IMR-90 (cell line): Measurements from ENCODE around the gene NCAPG2. TPM values are rescaled to one million over a fixed set of nuclear protein-coding genes. Genes with fewer than 3 reads are reported as not detected.

ENCODE experiments used
- ATAC-seq: fragments of 200-7000 bp; cut with Tn5 transposase; 2 replicates; pipeline ENCODE4 v1.9.1; 2020; ENCODE audit warnings: low read depth, mild to moderate bottlenecking, moderate library complexity
- BruUV-seq: library from RNA; stranded (reverse); fragments of 400-500 nt; replicated peaks from 2 replicates; lab custom pipeline; 2021; lab: Mats Ljungman, UMichigan
- CTCF ChIA-PET: fragments of 300-600 bp; formaldehyde crosslinking; extraction: SDS; loops from one replicate; lab custom pipeline; 2021; ENCODE audit warnings: antibody characterized with exemption; lab: Yijun Ruan, JAX
- POLR2A ChIA-PET: fragments of 300-600 bp; sonication (Branson Sonifier 250); formaldehyde crosslinking; loops from one replicate; lab custom pipeline; 2022; ENCODE audit warnings: antibody characterized with exemption; ENCODE audit not compliant: unreplicated experiment; lab: Charles Lee
- DNase-seq: peaks from one replicate; pipeline ENCODE4 v3.0.0; 2013
- H2AFZ ChIP-seq: replicated peaks from 2 replicates; pipeline ENCODE3; 2013; ENCODE audit warnings: low read length, mild to moderate bottlenecking; ENCODE audit not compliant: poor library complexity
- H2AK5ac ChIP-seq: 2 replicates; pipeline ENCODE4 v1.6.1; 2013; ENCODE audit warnings: low read depth, low read length, inconsistent platforms
- H2AK9ac ChIP-seq: replicated peaks from 2 replicates; pipeline ENCODE3; 2013; ENCODE audit warnings: mild to moderate bottlenecking, low read depth, low read length, moderate library complexity; ENCODE audit not compliant: poor library complexity
- H2BK120ac ChIP-seq: 2 replicates; pipeline ENCODE4 v1.6.1; 2013; ENCODE audit warnings: low read depth, low read length, inconsistent platforms
- H2BK15ac ChIP-seq: 3 replicates; pipeline ENCODE4 v1.6.1; 2013; ENCODE audit warnings: low read depth, low read length, inconsistent platforms
- H2BK20ac ChIP-seq: 2 replicates; pipeline ENCODE4 v1.6.1; 2013; ENCODE audit warnings: low read depth, mild to moderate bottlenecking, inconsistent platforms, low read length, moderate library complexity
- H2BK5ac ChIP-seq: 2 replicates; pipeline ENCODE4 v1.6.1; 2013; ENCODE audit warnings: mild to moderate bottlenecking, low read depth, low read length, inconsistent platforms; ENCODE audit not compliant: poor library complexity, severe bottlenecking
- H3K14ac ChIP-seq: replicated peaks from 2 replicates; pipeline ENCODE4 v1.6.1; 2013; ENCODE audit warnings: low read depth, low read length, inconsistent platforms
- H3K18ac ChIP-seq: 2 replicates; pipeline ENCODE4 v1.6.1; 2013; ENCODE audit warnings: low read depth, low read length, control low read depth
- H3K23ac ChIP-seq: 2 replicates; pipeline ENCODE4 v1.6.1; 2013; ENCODE audit warnings: low read depth, low read length, inconsistent platforms
- H3K27ac ChIP-seq: 2 replicates; pipeline ENCODE4 v1.5.1; 2013; ENCODE audit warnings: mild to moderate bottlenecking, control low read depth, low read length; ENCODE audit not compliant: insufficient read depth
- H3K27me3 ChIP-seq: 2 replicates; pipeline ENCODE4 v1.6.1; 2013; ENCODE audit warnings: low read length; ENCODE audit not compliant: control insufficient read depth, insufficient read depth
- H3K36me3 ChIP-seq: 2 replicates; pipeline ENCODE4 v1.6.1; 2013; ENCODE audit warnings: low read length, mixed read lengths; ENCODE audit not compliant: control insufficient read depth, insufficient read depth
- H3K4ac ChIP-seq: 2 replicates; pipeline ENCODE4 v1.6.1; 2013; ENCODE audit warnings: low read depth, low read length, inconsistent platforms
- H3K4me1 ChIP-seq: 2 replicates; pipeline ENCODE4 v1.6.1; 2013; ENCODE audit warnings: low read length, mixed read lengths; ENCODE audit not compliant: control insufficient read depth, insufficient read depth
- H3K4me2 ChIP-seq: 2 replicates; pipeline ENCODE4 v1.6.1; 2013; ENCODE audit warnings: low read depth, mild to moderate bottlenecking, control low read depth, low read length, moderate library complexity
- H3K4me3 ChIP-seq: 2 replicates; pipeline ENCODE4 v1.5.1; 2013; ENCODE audit warnings: low read depth, mild to moderate bottlenecking, control low read depth, low read length, moderate library complexity; ENCODE audit not compliant: insufficient read depth
- H3K56ac ChIP-seq: 2 replicates; pipeline ENCODE4 v1.6.1; 2013; ENCODE audit warnings: low read length, inconsistent platforms; ENCODE audit not compliant: insufficient read depth; ENCODE audit errors: extremely low read depth
- H3K79me1 ChIP-seq, 2 experiments: 2 replicates each; pipeline ENCODE4 v1.6.1; 2013; ENCODE audit warnings: low read length in 2 of 2, inconsistent platforms in 1 of 2, low read depth in 1 of 2
- H3K9ac ChIP-seq: 2 replicates; pipeline ENCODE4 v1.6.1; 2013; ENCODE audit warnings: low read depth, low read length, control low read depth
- H3K9me1 ChIP-seq: 2 replicates; pipeline ENCODE4 v1.6.1; 2013; ENCODE audit warnings: low read length, inconsistent platforms; ENCODE audit not compliant: insufficient read depth
- H3K9me3 ChIP-seq: 2 replicates; pipeline ENCODE4 v1.6.1; 2013; ENCODE audit warnings: low read length; ENCODE audit not compliant: control insufficient read depth, insufficient read depth
- H4K20me1 ChIP-seq: 2 replicates; pipeline ENCODE4 v1.6.1; 2013; ENCODE audit warnings: low read length, inconsistent platforms; ENCODE audit not compliant: insufficient read depth
- H4K5ac ChIP-seq: 2 replicates; pipeline ENCODE4 v1.6.1; 2013; ENCODE audit warnings: mild to moderate bottlenecking, low read depth, low read length, control low read depth
- H4K8ac ChIP-seq, 2 experiments: 2 replicates each; pipeline ENCODE4 v1.6.1; 2013; ENCODE audit warnings: low read depth in 2 of 2, low read length in 2 of 2, control low read depth in 1 of 2, inconsistent platforms in 1 of 2
- H4K91ac ChIP-seq: 2 replicates; pipeline ENCODE4 v1.6.1; 2013; ENCODE audit warnings: low read depth, low read length, inconsistent platforms; ENCODE audit not compliant: insufficient read depth
- BHLHE40 ChIP-seq: fragments of 150-350 bp; IDR thresholded peaks from 2 replicates; pipeline ENCODE4 v1.6.1; 2016; ENCODE audit warnings: mild to moderate bottlenecking, low read depth, low read length
- CEBPB ChIP-seq: IDR thresholded peaks from 2 replicates; pipeline ENCODE4 v1.6.1; 2012; ENCODE audit warnings: low read depth, low read length, improper control_type of control experiment
- CTCF ChIP-seq: conservative IDR thresholded peaks from 2 replicates; pipeline ENCODE4 v1.5.1; 2012; ENCODE audit warnings: mild to moderate bottlenecking, low read depth, low read length, improper control_type of control experiment
- ELK1 ChIP-seq: fragments of 150-350 bp; IDR thresholded peaks from 2 replicates; pipeline ENCODE4 v1.6.1; 2016; ENCODE audit warnings: low read depth, mild to moderate bottlenecking, low read length, moderate library complexity, borderline replicate concordance
- FOS ChIP-seq: fragments of 150-350 bp; IDR thresholded peaks from 2 replicates; pipeline ENCODE4 v1.6.1; 2016; ENCODE audit warnings: low read depth, low read length
- MAZ ChIP-seq: IDR thresholded peaks from 2 replicates; pipeline ENCODE4 v1.6.1; 2012; ENCODE audit warnings: low read depth, mild to moderate bottlenecking, low read length, improper control_type of control experiment, moderate library complexity, borderline replicate concordance
- MXI1 ChIP-seq: IDR thresholded peaks from 2 replicates; pipeline ENCODE4 v1.6.1; 2012; ENCODE audit warnings: low read depth, mild to moderate bottlenecking, low read length, moderate library complexity, borderline replicate concordance
- NFE2L2 ChIP-seq: fragments of 150-350 bp; IDR thresholded peaks from 2 replicates; pipeline ENCODE4 v1.6.1; 2016; ENCODE audit warnings: low read depth, mild to moderate bottlenecking, low read length
- POLR2A ChIP-seq: IDR thresholded peaks from 2 replicates; pipeline ENCODE4 v1.6.1; 2012; ENCODE audit warnings: mild to moderate bottlenecking, low read depth, low read length
- RAD21 ChIP-seq: IDR thresholded peaks from 2 replicates; pipeline ENCODE4 v1.6.1; 2012; ENCODE audit warnings: low read length, improper control_type of control experiment
- RCOR1 ChIP-seq: IDR thresholded peaks from 2 replicates; pipeline ENCODE4 v1.6.1; 2012; ENCODE audit warnings: mild to moderate bottlenecking, low read length, improper control_type of control experiment; ENCODE audit not compliant: insufficient replicate concordance
- RFX5 ChIP-seq: IDR thresholded peaks from 2 replicates; pipeline ENCODE4 v1.8.0; 2012; ENCODE audit warnings: low read depth, mild to moderate bottlenecking, low read length, moderate library complexity
- SMC3 ChIP-seq: fragments of 150-350 bp; IDR thresholded peaks from 2 replicates; pipeline ENCODE4 v1.6.1; 2016; ENCODE audit warnings: low read depth, mild to moderate bottlenecking, antibody characterized with exemption, low read length, moderate library complexity
- USF2 ChIP-seq: fragments of 150-350 bp; IDR thresholded peaks from 2 replicates; pipeline ENCODE4 v1.6.1; 2017; ENCODE audit warnings: mild to moderate bottlenecking, antibody characterized with exemption, low read length, low read depth
- WGBS, 2 experiments: methylation state at CpG; one replicate each; pipeline versions ENCODE4 v1.1.5 to v1.1.7; 2013; ENCODE audit warnings: missing lambda C conversion rate in 2 of 2; ENCODE audit not compliant: insufficient read length in 1 of 2; ENCODE audit errors: extremely low coverage in 2 of 2; 5-methylcytosine and 5-hydroxymethylcytosine counted together
- dilution Hi-C: fragments of 300-500 bp; cut with HindIII; formaldehyde crosslinking; loops from one replicate; pipeline ENCODE4 v1.14.3; 2018; ENCODE audit warnings: low sequenced_read_pairs; ENCODE audit not compliant: unreplicated experiment
- in situ Hi-C: fragments of 300-500 bp; cut with MboI; formaldehyde crosslinking; loops from 3 replicates; pipeline ENCODE4 v1.14.3; 2019; ENCODE audit warnings: low sequenced_read_pairs, inconsistent platforms, mixed read lengths
- intact Hi-C: fragments of 100-400 bp; cut with micrococcal nuclease; formaldehyde crosslinking; loops from 2 replicates; pipeline ENCODE4 v1.10.0; 2022
- polyA plus RNA-seq, 3 experiments: library from polyadenylated mRNA; depleted of rRNA; stranded (reverse); fragments of >200 nt; gene quantifications; 2 replicates each; pipeline ENCODE4 v1.2.3, GENCODE V29; 2012; ENCODE audit warnings: low replicate concordance in 1 of 3
- total RNA-seq: library from RNA; depleted of rRNA; stranded (reverse); fragments of >200 nt; gene quantifications from 2 replicates; pipeline ENCODE4 v1.2.3, GENCODE V29; 2012

NCAPG2 gene
- total and polyA plus RNA-seq, 2 of the 4 experiments (the other 2 are of a cell fraction) = 25.6 to 25.8 TPM

GRCh38 chr7:158741294-158741666 lies 36.7 kb upstream of the NCAPG2 start:
- Histone ChIP-seq H2BK15ac (no peak overlapping the region), H2AK5ac (peak overlapping the region; percentile 55; the same call in 1 of the 2 replicates), H4K8ac (peak overlapping the region in 1 of 2 experiments; percentile 45; a peak in 2 of 4 replicates), H2AFZ (peak overlapping the region; percentile 16), H3K4me1 (peaks cover 18% of the 10 kb centered on the region), H3K9ac (no peak overlapping the region), H4K5ac (no peak overlapping the region), H3K79me1 (peaks cover 5% of the 10 kb centered on the region in 2 experiments; a peak in 2 of 4 replicates), H3K4me3 (no peak overlapping the region), H3K23ac (no peak overlapping the region), H2BK20ac (peak overlapping the region; percentile 51), H4K91ac (no peak overlapping the region), H3K4ac (peak overlapping the region; percentile 62), H3K27me3 (no peaks in the 10 kb centered on the region), H3K18ac (peak overlapping the region; percentile 20; the same call in 1 of the 2 replicates), H3K27ac (peak overlapping the region; percentile 59), H3K4me2 (peak overlapping the region; percentile 13; the same call in 1 of the 2 replicates), H3K9me1 (peaks cover 15% of the 10 kb centered on the region), H2BK5ac (peak overlapping the region; percentile 68), H2AK9ac (peak overlapping the region; percentile 53), H3K9me3 (no peaks in the 10 kb centered on the region), H3K56ac (no peak overlapping the region), H3K36me3 (peaks cover 41% of the 10 kb centered on the region), H4K20me1 (peaks cover 9% of the 10 kb centered on the region; the same call in 1 of the 2 replicates), H3K14ac (peak overlapping the region; percentile 53; the same call in 1 of the 2 replicates), H2BK120ac (peak overlapping the region; percentile 30; the same call in 1 of the 2 replicates)
- WGBS, 2 experiments = 80% methylated on average over 1 of the region's 14 CpGs; no CpG with 5 or more reads in 1 of the 2 experiments
- in situ Hi-C loops (no loop called here), dilution Hi-C loops (no loop called here), intact Hi-C loops (loop anchor here (2.0 kb wide), 1 partner anchor 36 kb away; the partner anchor contains the start of gene NCAPG2)
- no peak for ATAC-seq
- CTCF ChIA-PET = interaction anchor here (1.2 kb wide), 1 partner anchor 9 kb away, joined by 4 read pairs; no protein-coding TSS in a partner anchor
- BruUV-seq = no TSS peak
- TF ChIP-seq NFE2L2 (no peak), RAD21 (no peak), FOS (no peak), MXI1 (no peak), MAZ (no peak), POLR2A (no peak), CTCF (no peak), ELK1 (no peak), USF2 (no peak), RCOR1 (no peak), SMC3 (no peak), BHLHE40 (no peak), CEBPB (no peak), RFX5 (no peak)
- DNase-seq = no peak
- POLR2A ChIA-PET = no interaction called here
